Testis (tissue), 2 donors: ENCODE measurements around the gene SLC6A20.

Experiments used
- POLR2A ChIP-seq: fragments of 450-650 bp; IDR thresholded peaks from one replicate; pipeline ENCODE4 v1.6.1; 2017; ENCODE audit warnings: antibody characterized with exemption, mild to moderate bottlenecking, moderate library complexity
- TF ChIP-seq, protein P1 (sequence below), 3 experiments: fragments of 450-650 bp in 2 of 3; fragments of 200-600 bp in 1 of 3; sonication (generic) in 1 of 3; IDR thresholded peaks; one replicate each; pipeline ENCODE4 v1.5.1; 2016 to 2019; ENCODE audit warnings: antibody characterized with exemption in 3 of 3, mild to moderate bottlenecking in 2 of 3, moderate library complexity in 1 of 3

DNA sequence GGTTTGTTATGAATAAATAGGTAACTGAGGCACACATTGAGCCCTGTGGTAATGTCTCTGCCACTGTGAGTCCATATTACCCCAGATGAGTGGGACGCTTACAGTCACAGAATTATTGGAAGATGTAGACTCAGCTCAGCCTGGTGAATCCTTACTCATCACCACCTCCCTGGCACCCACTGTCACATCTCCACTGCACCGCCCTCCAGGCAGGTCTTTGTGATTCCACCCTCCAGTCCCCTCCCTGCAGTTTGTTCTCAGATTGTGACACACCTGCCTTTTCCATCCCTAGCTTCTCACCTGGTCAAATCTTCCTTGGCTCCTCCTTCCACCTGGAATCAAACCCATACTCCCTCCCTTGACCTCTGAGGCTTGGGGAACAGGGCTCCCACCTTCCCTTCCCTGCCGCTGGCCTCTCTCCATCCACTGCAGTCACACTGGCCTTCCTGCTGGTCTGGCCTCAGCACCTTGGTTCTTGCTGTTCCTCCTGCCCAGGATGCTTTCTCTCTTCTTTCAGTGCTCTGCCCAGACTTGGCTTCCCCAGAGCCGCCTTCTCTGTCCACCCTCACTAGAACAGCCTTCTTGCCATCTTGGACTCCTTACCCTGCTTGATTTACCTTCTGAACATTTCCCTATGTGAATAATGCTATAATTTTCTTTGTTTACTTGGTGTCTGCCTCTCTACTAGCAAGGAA, 9.4 kb downstream of the SLC6A20 start:
- TF ChIP-seq POLR2A: no peak
- TF ChIP-seq, protein P1, sequence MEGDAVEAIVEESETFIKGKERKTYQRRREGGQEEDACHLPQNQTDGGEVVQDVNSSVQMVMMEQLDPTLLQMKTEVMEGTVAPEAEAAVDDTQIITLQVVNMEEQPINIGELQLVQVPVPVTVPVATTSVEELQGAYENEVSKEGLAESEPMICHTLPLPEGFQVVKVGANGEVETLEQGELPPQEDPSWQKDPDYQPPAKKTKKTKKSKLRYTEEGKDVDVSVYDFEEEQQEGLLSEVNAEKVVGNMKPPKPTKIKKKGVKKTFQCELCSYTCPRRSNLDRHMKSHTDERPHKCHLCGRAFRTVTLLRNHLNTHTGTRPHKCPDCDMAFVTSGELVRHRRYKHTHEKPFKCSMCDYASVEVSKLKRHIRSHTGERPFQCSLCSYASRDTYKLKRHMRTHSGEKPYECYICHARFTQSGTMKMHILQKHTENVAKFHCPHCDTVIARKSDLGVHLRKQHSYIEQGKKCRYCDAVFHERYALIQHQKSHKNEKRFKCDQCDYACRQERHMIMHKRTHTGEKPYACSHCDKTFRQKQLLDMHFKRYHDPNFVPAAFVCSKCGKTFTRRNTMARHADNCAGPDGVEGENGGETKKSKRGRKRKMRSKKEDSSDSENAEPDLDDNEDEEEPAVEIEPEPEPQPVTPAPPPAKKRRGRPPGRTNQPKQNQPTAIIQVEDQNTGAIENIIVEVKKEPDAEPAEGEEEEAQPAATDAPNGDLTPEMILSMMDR (IDR thresholded peaks at IDR 0.05): no peak
